Stomach (tissue), 9 donors: Measurements from ENCODE around the gene KRTAP11-1. TPM values are rescaled to one million over a fixed set of nuclear protein-coding genes. Genes with fewer than 3 reads are reported as not detected.

Experiments used
- DNase-seq, 2 donors: peaks; one replicate each; pipeline versions ENCODE4 v3.0.0 to v3.0.0-alpha.2; 2013 to 2019
- H3K27ac ChIP-seq, 5 donors: fragments of 200-600 bp in 4 of 5; sonication (generic) in 4 of 5; one replicate each; pipeline ENCODE4 v1.5.1; 2013 to 2019; ENCODE audit warnings: mild to moderate bottlenecking in 1 of 5, moderate library complexity in 1 of 5
- H3K27me3 ChIP-seq, 3 donors: fragments of 200-600 bp; sonication (generic); one replicate each; pipeline ENCODE4 v1.5.1; 2017 to 2019; ENCODE audit warnings: mixed run types in 1 of 3
- H3K36me3 ChIP-seq, 4 donors: fragments of 200-600 bp; sonication (generic); 1 replicate in 3 of 4; 2 replicates in 1 of 4; pipeline ENCODE4 v1.5.1; 2016 to 2019
- H3K4me1 ChIP-seq, 4 donors: fragments of 200-600 bp; sonication (generic); one replicate each; pipeline ENCODE4 v1.5.1; 2016 to 2019
- H3K4me3 ChIP-seq, 4 donors: fragments of 200-600 bp; sonication (generic) in 3 of 4; one replicate each; pipeline ENCODE4 v1.5.1; 2016 to 2019; ENCODE audit warnings: mild to moderate bottlenecking in 1 of 4
- H3K9me3 ChIP-seq, 4 donors: fragments of 200-600 bp; sonication (generic); one replicate each; pipeline ENCODE4 v1.5.1; 2016 to 2019
- CTCF ChIP-seq, 7 experiments: fragments of 450-650 bp in 4 of 7; fragments of 200-600 bp in 3 of 7; sonication (generic) in 3 of 7; IDR thresholded peaks; one replicate each; pipeline ENCODE4 v1.5.1; 2016 to 2019; ENCODE audit warnings: antibody characterized with exemption in 7 of 7, control low read depth in 2 of 7, mild to moderate bottlenecking in 1 of 7
- EP300 ChIP-seq: sonication (generic); formaldehyde crosslinking; IDR thresholded peaks from one replicate; pipeline ENCODE4 v1.6.1; 2017; ENCODE audit warnings: antibody characterized with exemption
- POLR2A ChIP-seq, 4 donors: fragments of 450-650 bp; IDR thresholded peaks; one replicate each; pipeline ENCODE4 v1.6.1; 2016; ENCODE audit warnings: antibody characterized with exemption in 4 of 4, control low read depth in 2 of 4, mild to moderate bottlenecking in 1 of 4, moderate library complexity in 1 of 4
- POLR2AphosphoS5 ChIP-seq, 3 donors: sonication (generic); formaldehyde crosslinking; IDR thresholded peaks; one replicate each; pipeline ENCODE4 v1.6.1; 2016; ENCODE audit warnings: antibody characterized with exemption in 3 of 3
- WGBS, 5 donors: extraction: QIAGEN DNeasy Blood & Tissue Kit in 3 of 5; methylation state at CpG; one replicate each; pipeline versions ENCODE4 v1.1.5 to v1.1.7; 2013 to 2018; 5-methylcytosine and 5-hydroxymethylcytosine counted together
- intact Hi-C: fragments of 100-400 bp; cut with DNase I; formaldehyde crosslinking; loops from one replicate; pipeline ENCODE4 v1.15.1; 2023; ENCODE audit warnings: low total_unique reads
- polyA plus RNA-seq, 3 donors: library from polyadenylated mRNA; stranded (reverse); fragments of 200-250 nt; gene quantifications; one replicate each; pipeline ENCODE4 v1.2.3, GENCODE V29; 2013
- total RNA-seq, 5 donors: library from RNA; depleted of rRNA; stranded (reverse); fragments of >200 nt; gene quantifications; one replicate each; pipeline versions ENCODE4 v1.1.0 to v1.2.3, GENCODE V29; 2014 to 2016
- donor health status: healthy with polysubstance abuse.
- donor health status: Bipolar disorder and iron deficiency.
- donor health status: healthy.

Gene KRTAP11-1
- total and polyA plus RNA-seq, 8 donors = not detected

DNA sequence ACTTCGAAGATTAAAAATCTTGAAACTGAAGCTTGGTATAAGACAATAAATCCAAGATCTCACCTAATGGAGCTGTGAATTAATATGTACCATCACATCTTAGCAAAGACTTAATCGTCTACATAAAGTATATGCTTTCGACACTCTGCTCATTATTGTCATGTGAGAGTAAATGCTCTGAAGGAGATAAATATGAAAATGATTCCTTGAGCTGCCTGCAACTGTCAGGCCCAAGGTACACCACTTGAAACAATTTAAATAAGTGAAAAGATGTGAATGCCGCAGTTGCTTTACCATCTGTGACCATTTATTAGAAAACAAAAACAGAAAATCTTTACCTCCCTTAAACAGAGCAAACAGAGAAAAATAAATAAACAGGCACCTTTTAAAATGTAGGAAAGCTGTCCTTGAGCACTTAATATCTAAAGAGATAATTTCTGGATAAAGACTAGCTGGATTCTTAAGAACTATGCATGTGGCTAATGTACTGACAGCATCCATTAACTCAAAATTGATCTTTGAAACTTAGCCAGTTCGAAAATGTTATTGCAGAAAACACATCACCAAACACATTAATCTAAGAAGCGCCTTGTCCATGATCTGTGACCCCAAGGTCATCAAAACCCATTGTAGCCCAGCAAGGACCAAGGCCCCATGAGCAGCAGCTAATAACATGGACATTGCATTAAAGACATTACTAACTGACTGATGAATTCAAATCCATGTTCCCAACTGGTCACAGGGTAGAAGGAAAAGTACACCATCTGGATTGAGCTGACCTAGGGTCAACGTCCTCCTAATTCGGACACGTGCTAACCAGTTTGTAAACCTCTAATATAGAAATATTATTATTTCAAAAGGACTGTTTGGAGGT lies 33.5 kb downstream of the KRTAP11-1 start:
- H3K4me3 ChIP-seq = no peak overlapping the region
- peaks cover 0 to 11% (median 0%) of the 10 kb centered on the region in 4 donors for H3K9me3 ChIP-seq
- H3K27me3 ChIP-seq = no peaks in the 10 kb centered on the region
- no peak for TF ChIP-seq POLR2A (IDR thresholded peaks at IDR 0.05)
- no peak for TF ChIP-seq POLR2AphosphoS5 (IDR thresholded peaks at IDR 0.05)
- no peak for TF ChIP-seq CTCF (IDR thresholded peaks at IDR 0.05)
- TF ChIP-seq EP300 = no peak
- DNase-seq = no peak
- H3K36me3 ChIP-seq = no peaks in the 10 kb centered on the region
- 61 to 71% (median 64%) methylated on average over 9 of the region's 9 CpGs for WGBS, 5 donors
- H3K27ac ChIP-seq = no peak overlapping the region
- intact Hi-C loops = no loop called here
- H3K4me1 ChIP-seq = no peaks in the 10 kb centered on the region

- no peak for DNase-seq
- Histone ChIP-seq H3K27me3 (no peaks in the 10 kb centered on the region), H3K27ac (no peak overlapping the region), H3K4me1 (no peaks in the 10 kb centered on the region), H3K9me3 (peaks cover 0 to 10% (median 0%) of the 10 kb centered on the region in 4 donors), H3K36me3 (no peaks in the 10 kb centered on the region), H3K4me3 (no peak overlapping the region)
- TF ChIP-seq POLR2A (IDR thresholded peaks at IDR 0.05) (no peak), POLR2AphosphoS5 (IDR thresholded peaks at IDR 0.05) (no peak), EP300 (no peak), CTCF (IDR thresholded peaks at IDR 0.05) (peak in 1 of 7 experiments; percentile 16)
- intact Hi-C loops = no loop called here
Measured at GRCh38 chr21:30842990-30843389, 38.4 kb downstream of the KRTAP11-1 start.

- Histone ChIP-seq H3K27me3 (no peaks in the 10 kb centered on the region), H3K36me3 (no peaks in the 10 kb centered on the region), H3K9me3 (peaks cover 0 to 12% (median 0%) of the 10 kb centered on the region in 4 donors), H3K4me3 (no peak overlapping the region), H3K4me1 (no peaks in the 10 kb centered on the region), H3K27ac (no peak overlapping the region)
- DNase-seq = peak in 1 of 2 donors; percentile 49
- no peak for TF ChIP-seq POLR2AphosphoS5 (IDR thresholded peaks at IDR 0.05)
- intact Hi-C loops = no loop called here
- 21 to 44% (median 27%) methylated on average over 5 of the region's 5 CpGs for WGBS, 5 donors
Measured at GRCh38 chr21:30839304-30839703, 42.1 kb downstream of the KRTAP11-1 start.

DNA sequence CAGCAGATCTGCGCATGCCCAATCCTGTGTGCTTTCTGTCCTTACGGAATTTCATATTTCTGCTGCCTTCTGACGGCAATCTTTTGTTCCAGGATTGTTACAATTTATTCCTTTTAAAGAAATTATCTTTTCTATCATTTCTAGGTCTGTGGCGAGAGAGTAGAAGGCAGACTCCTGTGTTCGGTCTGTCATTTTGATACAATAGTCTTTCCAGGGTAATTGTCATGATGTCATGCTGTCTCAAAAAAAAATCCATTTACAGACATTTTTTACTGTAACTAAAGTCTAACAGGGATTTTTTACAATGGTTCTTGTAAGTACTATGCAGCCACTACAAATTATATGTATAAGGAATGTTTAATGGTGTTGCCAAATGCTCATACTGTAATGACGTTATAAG lies 42.8 kb downstream of the KRTAP11-1 start:
- Histone ChIP-seq H3K4me1 (no peaks in the 10 kb centered on the region), H3K27me3 (no peaks in the 10 kb centered on the region), H3K4me3 (no peak overlapping the region), H3K36me3 (no peaks in the 10 kb centered on the region), H3K9me3 (peaks cover 0 to 12% (median 0%) of the 10 kb centered on the region in 4 donors), H3K27ac (no peak overlapping the region)
- no peak for DNase-seq
- no peak for TF ChIP-seq POLR2AphosphoS5 (IDR thresholded peaks at IDR 0.05)
- no peak for TF ChIP-seq POLR2A (IDR thresholded peaks at IDR 0.05)
- TF ChIP-seq CTCF (IDR thresholded peaks at IDR 0.05) = no peak
- TF ChIP-seq EP300 = no peak
- WGBS, 5 donors = 85 to 96% (median 93%) methylated on average over 6 of the region's 6 CpGs
- intact Hi-C loops = no loop called here
